ENCODE results near the gene OTOG. TPM values are rescaled to one million over a fixed set of nuclear protein-coding genes. Genes with fewer than 3 reads are reported as not detected.

Gene OTOG
- total and polyA plus RNA-seq, 11 donors: not detected

DNA sequence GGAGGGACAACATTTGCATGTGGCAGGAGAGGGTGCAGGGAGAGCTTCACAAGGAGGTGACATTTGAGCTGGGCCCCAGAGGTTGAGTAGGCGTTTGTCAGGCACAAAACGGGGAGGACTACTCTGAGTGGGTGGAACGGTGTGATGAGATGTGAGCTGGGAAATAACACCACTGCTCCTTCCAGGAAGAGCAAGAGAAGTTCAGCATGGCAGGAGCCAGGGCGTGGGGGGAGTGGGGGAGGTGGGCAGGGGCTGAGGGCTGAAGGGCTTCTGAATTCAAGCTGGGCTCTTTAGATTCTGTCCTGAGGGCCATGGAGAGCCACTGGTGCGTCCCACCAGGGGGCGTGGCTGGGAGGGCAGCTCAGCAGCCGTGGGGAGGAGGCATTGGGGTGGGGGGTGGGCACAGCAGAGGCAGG, 54.2 kb downstream of the OTOG start:
- H3K36me3 ChIP-seq: no peaks in the 10 kb centered on the region

GRCh38 chr11:17601676-17602075, 54.6 kb downstream of the OTOG start:
- DNase-seq: no peak

More for the DNA sequence above, 54.2 kb downstream of the OTOG start:
- intact Hi-C loops (cut with DNase I): loop anchor here in 6 of 10 donors (5.0 to 10.0 kb wide), 4 partner anchors 116 to 376 kb away; partner anchors contain the start of gene MYOD1 (in 1 of the 6)
- Histone ChIP-seq H3K27ac (no peak overlapping the region), H3K9me3 (no peaks in the 10 kb centered on the region), H3K4me3 (no peak overlapping the region), H3K27me3 (peaks cover 0 to 13% (median 0%) of the 10 kb centered on the region in 9 donors), H3K4me1 (peaks cover 0 to 7% (median 0%) of the 10 kb centered on the region in 12 donors)
- DNase-seq (no peak), ATAC-seq (no peak)
- WGBS, 4 donors: 46 to 64% (median 53%) methylated on average over 7 of the region's 7 CpGs
- TF ChIP-seq POLR2A (IDR thresholded peaks at IDR 0.05) (no peak), CTCF (IDR thresholded peaks at IDR 0.05) (no peak)

GRCh38 chr11:17602105-17603001, 55.3 kb downstream of the OTOG start:
- TF ChIP-seq POLR2A (IDR thresholded peaks at IDR 0.05) (no peak), CTCF (IDR thresholded peaks at IDR 0.05) (no peak)
- WGBS, 4 donors: 84 to 89% (median 87%) methylated on average over 11 of the region's 11 CpGs
- no peak overlapping the region for H3K27ac ChIP-seq
- H3K4me1 ChIP-seq: peaks cover 0 to 10% (median 0%) of the 10 kb centered on the region in 12 donors
- no peaks in the 10 kb centered on the region for H3K9me3 ChIP-seq
- H3K27me3 ChIP-seq: peaks cover 0 to 13% (median 0%) of the 10 kb centered on the region in 9 donors
- no peak for DNase-seq
- H3K36me3 ChIP-seq: no peaks in the 10 kb centered on the region
- no peak for ATAC-seq
- no peak overlapping the region for H3K4me3 ChIP-seq
- intact Hi-C loops (cut with DNase I): loop anchor here in 6 of 10 donors (5.0 to 10.0 kb wide), 4 partner anchors 115 to 375 kb away; partner anchors contain the start of gene MYOD1 (in 1 of the 6)

More at GRCh38 chr11:17601676-17602075, 54.6 kb downstream of the OTOG start:
- no peaks in the 10 kb centered on the region for H3K9me3 ChIP-seq
- H3K4me3 ChIP-seq: no peak overlapping the region
- WGBS, 4 donors: 56 to 68% (median 65%) methylated on average over 4 of the region's 4 CpGs
- H3K27me3 ChIP-seq: peaks cover 0 to 13% (median 0%) of the 10 kb centered on the region in 9 donors
- TF ChIP-seq POLR2A (IDR thresholded peaks at IDR 0.05) (no peak), CTCF (IDR thresholded peaks at IDR 0.05) (no peak)
- intact Hi-C loops (cut with DNase I): loop anchor here in 6 of 10 donors (5.0 to 10.0 kb wide), 4 partner anchors 116 to 376 kb away; partner anchors contain the start of gene MYOD1 (in 1 of the 6)
- H3K27ac ChIP-seq: no peak overlapping the region
- ATAC-seq: no peak
- H3K4me1 ChIP-seq: peaks cover 0 to 10% (median 0%) of the 10 kb centered on the region in 12 donors
- no peaks in the 10 kb centered on the region for H3K36me3 ChIP-seq
